Measurements from ENCODE around the gene CD3G. TPM values are rescaled to one million over a fixed set of nuclear protein-coding genes. Genes with fewer than 3 reads are reported as not detected.

The CD3G gene
- total RNA-seq, 1 donor = not detected

GRCh38 chr11:118321386-118322082 is 22.6 kb upstream of the CD3G start:
- no peak overlapping the region for H3K4me3 ChIP-seq (ENCODE audit: low read depth, low read length)
- TF ChIP-seq CTCF (IDR thresholded peaks at IDR 0.05; ENCODE audit: insufficient read depth, low read length) = no peak
- DNase-seq (ENCODE audit: low read depth) = no peak

DNA sequence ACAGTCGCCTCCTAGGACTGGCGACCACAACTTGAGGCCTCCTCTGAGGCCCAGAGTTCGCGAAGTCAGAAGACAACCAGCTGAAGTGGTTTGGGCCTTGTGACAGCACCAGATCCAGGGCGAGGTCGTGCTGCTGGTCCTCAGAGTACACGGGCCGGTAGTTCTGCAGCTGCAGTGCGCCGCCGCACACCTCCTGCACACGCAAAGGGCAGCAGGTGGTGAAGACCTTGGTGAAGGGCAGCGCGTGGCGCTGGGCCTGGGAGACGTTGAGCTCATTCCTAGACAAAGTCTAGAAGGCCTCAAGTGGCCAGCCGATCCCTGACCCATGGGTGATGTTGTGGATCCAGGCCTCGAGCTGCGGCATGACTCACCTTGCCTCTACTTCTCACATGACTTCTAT is 21.4 kb upstream of the CD3G start:
- no peak for TF ChIP-seq CTCF (IDR thresholded peaks at IDR 0.05; ENCODE audit: insufficient read depth, low read length)
- DNase-seq (ENCODE audit: low read depth) = no peak
- H3K4me3 ChIP-seq (ENCODE audit: low read depth, low read length) = no peak overlapping the region

DNA sequence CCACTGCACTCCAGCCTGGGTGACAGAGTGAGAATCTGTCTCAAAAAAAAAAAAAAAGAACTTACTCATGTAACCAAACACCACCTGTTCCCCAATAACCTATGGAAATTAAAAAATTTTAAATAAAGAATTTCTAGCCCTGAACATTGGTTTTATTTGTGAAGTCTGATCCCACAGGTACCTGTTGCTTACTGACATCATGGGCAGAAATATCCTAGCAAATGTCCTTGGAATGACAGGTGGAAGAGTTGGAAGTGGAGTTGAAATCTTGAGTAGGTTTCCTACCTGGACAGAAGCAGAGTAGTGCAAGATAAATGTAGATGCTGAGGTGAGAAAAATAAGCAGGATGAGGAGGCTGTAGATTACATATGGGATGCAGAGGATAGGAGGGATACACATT is 18.9 kb upstream of the CD3G start:
- TF ChIP-seq CTCF (IDR thresholded peaks at IDR 0.05; ENCODE audit: insufficient read depth, low read length) = no peak
- no peak overlapping the region for H3K4me3 ChIP-seq (ENCODE audit: low read depth, low read length)
- no peak for DNase-seq (ENCODE audit: low read depth)

GRCh38 chr11:118328745-118329144 is 15.4 kb upstream of the CD3G start:
- TF ChIP-seq CTCF (IDR thresholded peaks at IDR 0.05; ENCODE audit: insufficient read depth, low read length) = no peak
- DNase-seq (ENCODE audit: low read depth) = no peak
- no peak overlapping the region for H3K4me3 ChIP-seq (ENCODE audit: low read depth, low read length)

- no peak overlapping the region for H3K4me3 ChIP-seq (ENCODE audit: low read depth, low read length)
- no peak for TF ChIP-seq CTCF (IDR thresholded peaks at IDR 0.05; ENCODE audit: insufficient read depth, low read length)
- no peak for DNase-seq (ENCODE audit: low read depth)
Measured at GRCh38 chr11:118334745-118335144, 9.4 kb upstream of the CD3G start.

DNA sequence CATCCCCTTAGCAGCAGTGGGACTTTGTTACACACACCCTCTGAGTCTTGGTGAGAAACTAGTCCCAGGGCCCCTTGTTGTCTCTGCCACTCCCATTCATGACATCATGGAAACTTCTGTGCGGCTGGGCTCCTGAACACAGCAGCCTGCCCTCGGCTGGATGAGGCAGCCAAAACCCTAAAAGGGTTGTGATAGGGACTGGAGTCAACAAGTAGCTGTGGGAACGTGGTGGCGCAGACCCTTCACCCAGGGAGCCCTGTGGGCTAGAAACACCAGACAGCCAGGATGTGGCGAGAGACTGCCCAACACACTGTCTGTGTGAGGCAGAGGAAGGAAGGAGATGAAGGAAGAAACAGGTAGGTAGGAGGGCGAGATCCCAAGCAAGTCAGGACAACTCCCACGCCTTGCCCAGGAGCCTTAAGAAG is 5.5 kb upstream of the CD3G start:
- no peak for DNase-seq (ENCODE audit: low read depth)
- TF ChIP-seq CTCF (IDR thresholded peaks at IDR 0.05; ENCODE audit: insufficient read depth, low read length) = no peak
- no peak overlapping the region for H3K4me3 ChIP-seq (ENCODE audit: low read depth, low read length)
